ENCODE results near the gene GRIP1. TPM values are rescaled to one million over a fixed set of nuclear protein-coding genes. Genes with fewer than 3 reads are reported as not detected.

The GRIP1 gene
- total and polyA plus RNA-seq, 10 of the 15 experiments (the other 5 are each of a cell fraction or from before 2014, with no cell fraction given) = 0.05 to 0.85 (median 0.50) TPM; not detected in 7

DNA sequence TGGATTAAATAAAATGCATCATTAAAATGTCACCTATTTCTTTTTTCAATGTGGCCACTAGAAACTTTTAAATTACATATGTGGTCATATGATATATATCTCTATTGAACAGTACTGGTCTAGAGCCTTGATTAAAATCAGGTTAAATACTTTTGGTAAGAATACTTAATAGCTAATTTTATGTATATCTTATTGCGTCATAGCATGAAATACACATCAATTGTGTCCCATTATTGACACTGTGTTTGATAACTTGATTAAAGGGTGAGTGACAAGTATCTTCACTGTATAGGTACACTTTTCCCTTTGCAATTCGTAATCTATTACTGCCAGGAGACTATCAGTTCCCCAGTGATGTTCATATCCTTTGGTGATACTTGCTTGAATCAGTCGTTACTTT, 381.0 kb downstream of the GRIP1 start:
- Histone ChIP-seq H3K27ac (ENCODE audit: control insufficient read depth, insufficient read depth) (no peak overlapping the region), H3K4me2 (ENCODE audit: control insufficient read depth, insufficient read depth) (no peak overlapping the region), H3K36me3 (ENCODE audit: control insufficient read depth in 2 of 2, insufficient read depth in 2 of 2, low read length in 1 of 2) (no peaks in the 10 kb centered on the region), H2AFZ (ENCODE audit: control insufficient read depth, low read depth, low read length) (no peak overlapping the region), H4K20me1 (ENCODE audit: control insufficient read depth, insufficient read depth) (no peaks in the 10 kb centered on the region), H3K4me1 (ENCODE audit: control insufficient read depth, insufficient read depth, low read length) (no peaks in the 10 kb centered on the region), H3K27me3 (replicated peaks in 1 of 2; ENCODE audit: control insufficient read depth in 2 of 2, insufficient read depth in 2 of 2, low read length in 1 of 2) (no peaks in the 10 kb centered on the region), H3K9ac (ENCODE audit: control insufficient read depth, insufficient read depth, low read length) (no peak overlapping the region), H3K4me3 (no peak overlapping the region), H3K79me2 (ENCODE audit: control insufficient read depth, insufficient read depth, low read length) (peaks cover 5% of the 10 kb centered on the region), H3K9me3 (replicated peaks; ENCODE audit: control insufficient read depth, insufficient read depth, low read length) (no peaks in the 10 kb centered on the region; the same call in 2 of the 3 replicates)
- ChIA-PET CTCF (no interaction called here), POLR2A (no interaction called here), SMC1A (ENCODE audit: uncharacterized antibody, unreplicated experiment) (no interaction called here), RAD21 (ENCODE audit: unreplicated experiment) (no interaction called here)
- DNase-seq (ENCODE audit: low read depth, low spot score) = no peak
- FAIRE-seq = no peak
- in situ Hi-C loops (cut with MboI) = no loop called here
- ATAC-seq = no peak
- no peak for TF ChIP-seq STAT3 (IDR thresholded peaks at IDR 0.05; ENCODE audit: low read depth, low read length)
- no peak for TF ChIP-seq MEF2B (IDR thresholded peaks at IDR 0.05; ENCODE audit: partially characterized antibody, poor library complexity, severe bottlenecking)
- TF ChIP-seq TBL1XR1 (IDR thresholded peaks at IDR 0.05; ENCODE audit: low read depth, low read length) = no peak
- no peak for TF ChIP-seq RAD21 (IDR thresholded peaks at IDR 0.05; ENCODE audit: insufficient read depth, low read depth, low read length)
- no peak for TF ChIP-seq HCFC1 (IDR thresholded peaks at IDR 0.05; ENCODE audit: low read length)
- TF ChIP-seq BHLHE40 (IDR thresholded peaks at IDR 0.05; ENCODE audit: borderline replicate concordance in 1 of 2, low read depth in 2 of 2, low read length in 1 of 2) = no peak
- TF ChIP-seq SP1 (IDR thresholded peaks at IDR 0.05; ENCODE audit: low read depth, low read length) = no peak
- no peak for TF ChIP-seq YBX1 (IDR thresholded peaks at IDR 0.05)
- TF ChIP-seq, protein P1, sequence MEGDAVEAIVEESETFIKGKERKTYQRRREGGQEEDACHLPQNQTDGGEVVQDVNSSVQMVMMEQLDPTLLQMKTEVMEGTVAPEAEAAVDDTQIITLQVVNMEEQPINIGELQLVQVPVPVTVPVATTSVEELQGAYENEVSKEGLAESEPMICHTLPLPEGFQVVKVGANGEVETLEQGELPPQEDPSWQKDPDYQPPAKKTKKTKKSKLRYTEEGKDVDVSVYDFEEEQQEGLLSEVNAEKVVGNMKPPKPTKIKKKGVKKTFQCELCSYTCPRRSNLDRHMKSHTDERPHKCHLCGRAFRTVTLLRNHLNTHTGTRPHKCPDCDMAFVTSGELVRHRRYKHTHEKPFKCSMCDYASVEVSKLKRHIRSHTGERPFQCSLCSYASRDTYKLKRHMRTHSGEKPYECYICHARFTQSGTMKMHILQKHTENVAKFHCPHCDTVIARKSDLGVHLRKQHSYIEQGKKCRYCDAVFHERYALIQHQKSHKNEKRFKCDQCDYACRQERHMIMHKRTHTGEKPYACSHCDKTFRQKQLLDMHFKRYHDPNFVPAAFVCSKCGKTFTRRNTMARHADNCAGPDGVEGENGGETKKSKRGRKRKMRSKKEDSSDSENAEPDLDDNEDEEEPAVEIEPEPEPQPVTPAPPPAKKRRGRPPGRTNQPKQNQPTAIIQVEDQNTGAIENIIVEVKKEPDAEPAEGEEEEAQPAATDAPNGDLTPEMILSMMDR (IDR thresholded peaks at IDR 0.05 in 2 of 3, conservative IDR thresholded peaks at IDR 0.05 in 1 of 3; ENCODE audit: control insufficient read depth in 2 of 3, extremely low read depth in 1 of 3, insufficient read depth in 1 of 3, low read depth in 3 of 3, low read length in 3 of 3) = no peak
- TF ChIP-seq GATAD2B (conservative IDR thresholded peaks at IDR 0.05; ENCODE audit: low read depth) = no peak
- TF ChIP-seq, protein P2, sequence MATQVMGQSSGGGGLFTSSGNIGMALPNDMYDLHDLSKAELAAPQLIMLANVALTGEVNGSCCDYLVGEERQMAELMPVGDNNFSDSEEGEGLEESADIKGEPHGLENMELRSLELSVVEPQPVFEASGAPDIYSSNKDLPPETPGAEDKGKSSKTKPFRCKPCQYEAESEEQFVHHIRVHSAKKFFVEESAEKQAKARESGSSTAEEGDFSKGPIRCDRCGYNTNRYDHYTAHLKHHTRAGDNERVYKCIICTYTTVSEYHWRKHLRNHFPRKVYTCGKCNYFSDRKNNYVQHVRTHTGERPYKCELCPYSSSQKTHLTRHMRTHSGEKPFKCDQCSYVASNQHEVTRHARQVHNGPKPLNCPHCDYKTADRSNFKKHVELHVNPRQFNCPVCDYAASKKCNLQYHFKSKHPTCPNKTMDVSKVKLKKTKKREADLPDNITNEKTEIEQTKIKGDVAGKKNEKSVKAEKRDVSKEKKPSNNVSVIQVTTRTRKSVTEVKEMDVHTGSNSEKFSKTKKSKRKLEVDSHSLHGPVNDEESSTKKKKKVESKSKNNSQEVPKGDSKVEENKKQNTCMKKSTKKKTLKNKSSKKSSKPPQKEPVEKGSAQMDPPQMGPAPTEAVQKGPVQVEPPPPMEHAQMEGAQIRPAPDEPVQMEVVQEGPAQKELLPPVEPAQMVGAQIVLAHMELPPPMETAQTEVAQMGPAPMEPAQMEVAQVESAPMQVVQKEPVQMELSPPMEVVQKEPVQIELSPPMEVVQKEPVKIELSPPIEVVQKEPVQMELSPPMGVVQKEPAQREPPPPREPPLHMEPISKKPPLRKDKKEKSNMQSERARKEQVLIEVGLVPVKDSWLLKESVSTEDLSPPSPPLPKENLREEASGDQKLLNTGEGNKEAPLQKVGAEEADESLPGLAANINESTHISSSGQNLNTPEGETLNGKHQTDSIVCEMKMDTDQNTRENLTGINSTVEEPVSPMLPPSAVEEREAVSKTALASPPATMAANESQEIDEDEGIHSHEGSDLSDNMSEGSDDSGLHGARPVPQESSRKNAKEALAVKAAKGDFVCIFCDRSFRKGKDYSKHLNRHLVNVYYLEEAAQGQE (IDR thresholded peaks at IDR 0.05; ENCODE audit: low read depth, low read length) = no peak
- no peak for TF ChIP-seq SMC3 (IDR thresholded peaks at IDR 0.05; ENCODE audit: borderline replicate concordance, low read length)
- TF ChIP-seq, protein P3, sequence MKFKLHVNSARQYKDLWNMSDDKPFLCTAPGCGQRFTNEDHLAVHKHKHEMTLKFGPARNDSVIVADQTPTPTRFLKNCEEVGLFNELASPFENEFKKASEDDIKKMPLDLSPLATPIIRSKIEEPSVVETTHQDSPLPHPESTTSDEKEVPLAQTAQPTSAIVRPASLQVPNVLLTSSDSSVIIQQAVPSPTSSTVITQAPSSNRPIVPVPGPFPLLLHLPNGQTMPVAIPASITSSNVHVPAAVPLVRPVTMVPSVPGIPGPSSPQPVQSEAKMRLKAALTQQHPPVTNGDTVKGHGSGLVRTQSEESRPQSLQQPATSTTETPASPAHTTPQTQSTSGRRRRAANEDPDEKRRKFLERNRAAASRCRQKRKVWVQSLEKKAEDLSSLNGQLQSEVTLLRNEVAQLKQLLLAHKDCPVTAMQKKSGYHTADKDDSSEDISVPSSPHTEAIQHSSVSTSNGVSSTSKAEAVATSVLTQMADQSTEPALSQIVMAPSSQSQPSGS (IDR thresholded peaks at IDR 0.05; ENCODE audit: low read length) = no peak
- TF ChIP-seq ZNF622 (IDR thresholded peaks at IDR 0.05) = no peak
- TF ChIP-seq, protein P4, sequence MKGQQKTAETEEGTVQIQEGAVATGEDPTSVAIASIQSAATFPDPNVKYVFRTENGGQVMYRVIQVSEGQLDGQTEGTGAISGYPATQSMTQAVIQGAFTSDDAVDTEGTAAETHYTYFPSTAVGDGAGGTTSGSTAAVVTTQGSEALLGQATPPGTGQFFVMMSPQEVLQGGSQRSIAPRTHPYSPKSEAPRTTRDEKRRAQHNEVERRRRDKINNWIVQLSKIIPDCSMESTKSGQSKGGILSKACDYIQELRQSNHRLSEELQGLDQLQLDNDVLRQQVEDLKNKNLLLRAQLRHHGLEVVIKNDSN (IDR thresholded peaks at IDR 0.05; ENCODE audit: borderline replicate concordance, extremely low read length, insufficient read depth, low read depth, low read length) = no peak
- intact Hi-C loops (cut with micrococcal nuclease; ENCODE audit: unreplicated experiment) = no loop called here
- BruUV-seq (replicated peaks) = no TSS peak
- 37% methylated on average over 3 of the region's 3 CpGs for WGBS (ENCODE audit: insufficient coverage, insufficient replicate concordance, low lambda C conversion rate, missing lambda C conversion rate)

Data from GM12878 (cell line).